ENCODE results near the gene DHRS12.

- no peak for TF ChIP-seq POLR2A (IDR thresholded peaks at IDR 0.05)
- TF ChIP-seq, protein P1, sequence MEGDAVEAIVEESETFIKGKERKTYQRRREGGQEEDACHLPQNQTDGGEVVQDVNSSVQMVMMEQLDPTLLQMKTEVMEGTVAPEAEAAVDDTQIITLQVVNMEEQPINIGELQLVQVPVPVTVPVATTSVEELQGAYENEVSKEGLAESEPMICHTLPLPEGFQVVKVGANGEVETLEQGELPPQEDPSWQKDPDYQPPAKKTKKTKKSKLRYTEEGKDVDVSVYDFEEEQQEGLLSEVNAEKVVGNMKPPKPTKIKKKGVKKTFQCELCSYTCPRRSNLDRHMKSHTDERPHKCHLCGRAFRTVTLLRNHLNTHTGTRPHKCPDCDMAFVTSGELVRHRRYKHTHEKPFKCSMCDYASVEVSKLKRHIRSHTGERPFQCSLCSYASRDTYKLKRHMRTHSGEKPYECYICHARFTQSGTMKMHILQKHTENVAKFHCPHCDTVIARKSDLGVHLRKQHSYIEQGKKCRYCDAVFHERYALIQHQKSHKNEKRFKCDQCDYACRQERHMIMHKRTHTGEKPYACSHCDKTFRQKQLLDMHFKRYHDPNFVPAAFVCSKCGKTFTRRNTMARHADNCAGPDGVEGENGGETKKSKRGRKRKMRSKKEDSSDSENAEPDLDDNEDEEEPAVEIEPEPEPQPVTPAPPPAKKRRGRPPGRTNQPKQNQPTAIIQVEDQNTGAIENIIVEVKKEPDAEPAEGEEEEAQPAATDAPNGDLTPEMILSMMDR (IDR thresholded peaks at IDR 0.05), result no peak
Measured at GRCh38 chr13:51727634-51728274, 76.2 kb downstream of the DHRS12 start.
